ENCODE data around the gene CLEC16A. TPM values are rescaled to one million over a fixed set of nuclear protein-coding genes. Genes with fewer than 3 reads are reported as not detected.

The CLEC16A gene
- total and polyA plus RNA-seq, 9 of the 15 experiments (the other 6 are each of a cell fraction or from before 2014, with no cell fraction given): 1.00 to 22.3 (median 10.0) TPM

- TF ChIP-seq BRF2 (IDR thresholded peaks at IDR 0.05; ENCODE audit: borderline replicate concordance, insufficient read depth, insufficient read length) (no peak), CREB5 (CRISPR knock-in tag; IDR thresholded peaks at IDR 0.05) (no peak), BCL6 (CRISPR knock-in tag; IDR thresholded peaks at IDR 0.05) (no peak), CHCHD3 (CRISPR knock-in tag; IDR thresholded peaks at IDR 0.05) (no peak), ZKSCAN8 (CRISPR knock-in tag; IDR thresholded peaks at IDR 0.05) (no peak), MCM5 (IDR thresholded peaks at IDR 0.05; ENCODE audit: low read depth) (no peak), RCOR1 (IDR thresholded peaks at IDR 0.05; ENCODE audit: borderline replicate concordance in 1 of 2, low read depth in 2 of 2, low read length in 2 of 2) (no peak), DEAF1 (CRISPR knock-in tag; IDR thresholded peaks at IDR 0.05) (no peak), NR3C1 (CRISPR knock-in tag; IDR thresholded peaks at IDR 0.05) (no peak), ATF4 (CRISPR knock-in tag; IDR thresholded peaks at IDR 0.05) (no peak), SMARCE1 (IDR thresholded peaks at IDR 0.05) (peak; percentile 30; the same call in 1 of the 2 replicates), STAT6 (CRISPR knock-in tag; IDR thresholded peaks at IDR 0.05) (no peak; the same call in 1 of the 2 replicates), ZFPM2 (CRISPR knock-in tag; IDR thresholded peaks at IDR 0.05) (no peak), ERF (CRISPR knock-in tag; IDR thresholded peaks at IDR 0.05) (no peak), JUN (IDR thresholded peaks at IDR 0.05; ENCODE audit: borderline replicate concordance, low read depth, low read length) (peak; percentile 42; the same call in 1 of the 2 replicates), JUN (CRISPR knock-in tag; IDR thresholded peaks at IDR 0.05; ENCODE audit: borderline replicate concordance) (no peak), TAF15 (IDR thresholded peaks at IDR 0.05; ENCODE audit: low read depth, low read length) (no peak), PREB (CRISPR knock-in tag; IDR thresholded peaks at IDR 0.05) (no peak), MEF2A (IDR thresholded peaks at IDR 0.05; ENCODE audit: control insufficient read depth, low read depth, low read length) (no peak)
Measured at GRCh38 chr16:10944249-10945064, at the start of gene CLEC16A (continued).

Measured in K562 (cell line).